K562 (cell line): ENCODE measurements around the gene PPP1R14B. TPM values are rescaled to one million over a fixed set of nuclear protein-coding genes. Genes with fewer than 3 reads are reported as not detected.

Experiments
- BRD4 ChIP-seq: fragments of 200-600 bp; sonication (generic); IDR thresholded peaks from 2 replicates; pipeline ENCODE4 v1.6.1; 2017; ENCODE audit warnings: inconsistent platforms
- DPF2 ChIP-seq: fragments of 450-650 bp; IDR thresholded peaks from 2 replicates; pipeline ENCODE4 v1.6.1; 2016
- FOXP1 ChIP-seq: sonication (generic); formaldehyde crosslinking; IDR thresholded peaks from 2 replicates; pipeline ENCODE4 v1.8.0; 2022; ENCODE audit warnings: mild to moderate bottlenecking, missing genetic modification reagents
- GTF2E2 ChIP-seq: fragments of 200-800 bp; sonication (Bioruptor generic); IDR thresholded peaks from 2 replicates; pipeline ENCODE4 v1.6.1; 2016; ENCODE audit warnings: missing genetic modification characterization, missing compliant biosample characterization
- HDAC6 ChIP-seq: IDR thresholded peaks from 2 replicates; pipeline ENCODE4 v1.6.1; 2012; ENCODE audit warnings: low read depth, mild to moderate bottlenecking, control low read depth, inconsistent platforms, low read length, moderate library complexity
- HNRNPL ChIP-seq: fragments of 200-400 bp; formaldehyde crosslinking; IDR thresholded peaks from 2 replicates; pipeline ENCODE4 v1.6.1; 2017; ENCODE audit warnings: low read depth, mild to moderate bottlenecking, low read length
- NFRKB ChIP-seq: fragments of 450-650 bp; IDR thresholded peaks from 2 replicates; pipeline ENCODE4 v1.6.1; 2016; ENCODE audit warnings: low read depth
- NR3C1 ChIP-seq: sonication (generic); formaldehyde crosslinking; IDR thresholded peaks from 2 replicates; pipeline ENCODE4 v1.8.1; 2022; ENCODE audit warnings: missing genetic modification reagents
- PML ChIP-seq: IDR thresholded peaks from 2 replicates; pipeline ENCODE4 v1.6.1; 2012; ENCODE audit warnings: low read length, inconsistent platforms
- POLR2G ChIP-seq: fragments of 200-400 bp; formaldehyde crosslinking; IDR thresholded peaks from 2 replicates; pipeline ENCODE4 v1.6.1; 2017; ENCODE audit warnings: low read depth, mild to moderate bottlenecking, antibody characterized with exemption, low read length, moderate library complexity
- RBBP5 ChIP-seq: fragments of 200-600 bp; sonication (generic); IDR thresholded peaks from 2 replicates; pipeline ENCODE4 v1.6.1; 2012; ENCODE audit warnings: borderline replicate concordance, mild to moderate bottlenecking, low read length, control low read depth, inconsistent platforms; ENCODE audit not compliant: insufficient read depth, poor library complexity, severe bottlenecking
- SRSF7 ChIP-seq: fragments of 200-400 bp; formaldehyde crosslinking; optimal IDR thresholded peaks from 2 replicates; pipeline ENCODE3; 2017; ENCODE audit warnings: mild to moderate bottlenecking, low read depth, low read length
- ZNF253 ChIP-seq: fragments of 250-450 bp; sonication (Bioruptor Pico); conservative IDR thresholded peaks from 2 replicates; pipeline ENCODE4 v1.6.1; 2021; ENCODE audit warnings: mild to moderate bottlenecking
- ZNF551 ChIP-seq: fragments of 250-450 bp; sonication (Bioruptor Pico); IDR thresholded peaks from 2 replicates; pipeline ENCODE4 v1.5.0; 2021; ENCODE audit warnings: mild to moderate bottlenecking, moderate library complexity
- ZNF830 ChIP-seq: fragments of 250-450 bp; sonication (Bioruptor Pico); IDR thresholded peaks from 2 replicates; pipeline ENCODE4 v1.5.0; 2021; ENCODE audit warnings: mild to moderate bottlenecking
- polyA plus RNA-seq, 8 experiments: library from polyadenylated mRNA; depleted of rRNA in 4 of 8; stranded (reverse) in 5 of 8; unstranded in 3 of 8; fragments of >200 nt; fragmentation: Nextera tagmentation in 2 of 8; fragmentation: Illumina TruSeq in 1 of 8; extraction: Ambion mirVana in 2 of 8; extraction: Trizol in 1 of 8; gene quantifications; 2 replicates each; pipeline versions ENCODE4 v1.2.1 to v1.2.3, GENCODE V29; 2011 to 2014; ENCODE audit warnings: inconsistent platforms in 1 of 8, missing spikeins in 1 of 8
- total RNA-seq, 7 experiments: library from RNA; depleted of rRNA in 6 of 7; stranded (reverse); fragments of >200 nt in 6 of 7; fragmentation: Illumina TruSeq in 2 of 7; extraction: Trizol in 2 of 7; gene quantifications; 2 replicates each; pipeline versions ENCODE4 v1.2.1 to v1.2.3, GENCODE V29; 2011 to 2021; ENCODE audit warnings: low replicate concordance in 1 of 7
- TF ChIP-seq, protein P1 (sequence below): fragments of 200-800 bp; sonication (Bioruptor generic); IDR thresholded peaks from 2 replicates; pipeline ENCODE4 v1.6.1; 2017; ENCODE audit warnings: missing genetic modification characterization, missing compliant biosample characterization
- TF ChIP-seq, protein P2 (sequence below): sonication (generic); formaldehyde crosslinking; IDR thresholded peaks from 2 replicates; pipeline ENCODE4 v1.5.0; 2020; ENCODE audit warnings: missing genetic modification reagents
- TF ChIP-seq, protein P3 (sequence below): sonication (generic); IDR thresholded peaks from 2 replicates; pipeline ENCODE4 v1.6.1; 2016

The PPP1R14B gene
- total and polyA plus RNA-seq, 9 of the 15 experiments (the other 6 are each of a cell fraction or from before 2014, with no cell fraction given): 7.7 to 566 (median 212) TPM

DNA sequence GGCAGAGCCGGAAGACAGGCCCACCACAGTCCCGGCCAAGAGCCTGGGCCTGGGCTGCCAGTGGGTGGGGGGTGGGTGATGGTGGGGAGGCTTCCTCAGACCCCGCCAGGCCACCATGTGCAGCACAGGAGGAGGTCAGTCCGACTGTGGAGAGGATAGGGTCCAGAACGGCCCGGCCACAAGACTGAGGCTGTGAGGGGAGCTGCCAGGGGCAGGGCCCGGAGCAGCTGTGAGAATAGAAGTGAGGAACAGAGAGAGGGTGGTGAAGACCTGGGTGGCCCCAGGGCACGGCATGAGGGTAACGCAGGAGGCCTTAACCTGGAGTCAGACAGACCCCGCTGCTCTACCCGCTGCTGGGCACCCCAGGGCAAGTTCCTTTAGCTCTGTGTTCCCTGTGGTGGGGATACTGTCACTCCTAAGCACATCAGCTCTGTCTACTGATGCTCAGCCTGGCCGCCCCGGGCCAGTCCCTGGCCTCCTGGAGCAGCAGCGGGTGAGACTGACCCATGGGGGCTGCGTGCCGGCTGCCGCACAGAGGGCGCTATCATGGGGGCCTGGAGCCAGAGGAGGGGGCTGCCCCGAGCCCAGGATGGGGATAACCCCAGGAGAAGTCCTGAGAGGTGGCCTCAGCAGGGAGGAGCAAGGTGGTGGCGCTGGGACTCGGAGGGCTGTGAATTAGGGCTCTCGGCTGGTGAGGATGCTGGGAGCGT lies 38.5 kb downstream of the PPP1R14B start (continued):
- TF ChIP-seq, protein P1, sequence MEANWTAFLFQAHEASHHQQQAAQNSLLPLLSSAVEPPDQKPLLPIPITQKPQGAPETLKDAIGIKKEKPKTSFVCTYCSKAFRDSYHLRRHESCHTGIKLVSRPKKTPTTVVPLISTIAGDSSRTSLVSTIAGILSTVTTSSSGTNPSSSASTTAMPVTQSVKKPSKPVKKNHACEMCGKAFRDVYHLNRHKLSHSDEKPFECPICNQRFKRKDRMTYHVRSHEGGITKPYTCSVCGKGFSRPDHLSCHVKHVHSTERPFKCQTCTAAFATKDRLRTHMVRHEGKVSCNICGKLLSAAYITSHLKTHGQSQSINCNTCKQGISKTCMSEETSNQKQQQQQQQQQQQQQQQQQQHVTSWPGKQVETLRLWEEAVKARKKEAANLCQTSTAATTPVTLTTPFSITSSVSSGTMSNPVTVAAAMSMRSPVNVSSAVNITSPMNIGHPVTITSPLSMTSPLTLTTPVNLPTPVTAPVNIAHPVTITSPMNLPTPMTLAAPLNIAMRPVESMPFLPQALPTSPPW (CRISPR knock-in tag): no peak
- TF ChIP-seq HDAC6 (no peak), GTF2E2 (tag) (0 out of 2 replicates have a peak, but pooled peaks have one; percentile 0), ZNF830 (no peak), RBBP5 (no peak), PML (no peak), BRD4 (0 out of 2 replicates have a peak, but pooled peaks have one; percentile 16), NR3C1 (CRISPR knock-in tag) (no peak), HNRNPL (no peak), DPF2 (no peak), SRSF7 (no peak), ZNF551 (CRISPR knock-in tag) (no peak), ZNF253 (CRISPR knock-in tag) (no peak), NFRKB (0 out of 2 replicates have a peak, but pooled peaks have one; percentile 8), POLR2G (peak; percentile 68), FOXP1 (CRISPR knock-in tag) (no peak)
- TF ChIP-seq, protein P2, sequence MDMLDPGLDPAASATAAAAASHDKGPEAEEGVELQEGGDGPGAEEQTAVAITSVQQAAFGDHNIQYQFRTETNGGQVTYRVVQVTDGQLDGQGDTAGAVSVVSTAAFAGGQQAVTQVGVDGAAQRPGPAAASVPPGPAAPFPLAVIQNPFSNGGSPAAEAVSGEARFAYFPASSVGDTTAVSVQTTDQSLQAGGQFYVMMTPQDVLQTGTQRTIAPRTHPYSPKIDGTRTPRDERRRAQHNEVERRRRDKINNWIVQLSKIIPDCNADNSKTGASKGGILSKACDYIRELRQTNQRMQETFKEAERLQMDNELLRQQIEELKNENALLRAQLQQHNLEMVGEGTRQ (CRISPR knock-in tag): no peak
- TF ChIP-seq, protein P3, sequence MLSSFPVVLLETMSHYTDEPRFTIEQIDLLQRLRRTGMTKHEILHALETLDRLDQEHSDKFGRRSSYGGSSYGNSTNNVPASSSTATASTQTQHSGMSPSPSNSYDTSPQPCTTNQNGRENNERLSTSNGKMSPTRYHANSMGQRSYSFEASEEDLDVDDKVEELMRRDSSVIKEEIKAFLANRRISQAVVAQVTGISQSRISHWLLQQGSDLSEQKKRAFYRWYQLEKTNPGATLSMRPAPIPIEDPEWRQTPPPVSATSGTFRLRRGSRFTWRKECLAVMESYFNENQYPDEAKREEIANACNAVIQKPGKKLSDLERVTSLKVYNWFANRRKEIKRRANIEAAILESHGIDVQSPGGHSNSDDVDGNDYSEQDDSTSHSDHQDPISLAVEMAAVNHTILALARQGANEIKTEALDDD: no peak
